OCI-LY7 (cell line): ENCODE data around the gene CXCR5. TPM values are rescaled to one million over a fixed set of nuclear protein-coding genes. Genes with fewer than 3 reads are reported as not detected.

Experiments
- BruUV-seq: library from RNA; stranded (reverse); fragments of 400-500 nt; replicated peaks from 2 replicates; lab custom pipeline; 2021; lab: Mats Ljungman, UMichigan
- CTCF ChIA-PET: fragments of 300-600 bp; sonication (Branson Sonifier 250); formaldehyde crosslinking; loops from one replicate; lab custom pipeline; 2022; ENCODE audit warnings: antibody characterized with exemption; ENCODE audit not compliant: unreplicated experiment; lab: Charles Lee
- POLR2A ChIA-PET: fragments of 300-600 bp; sonication (Branson Sonifier 250); formaldehyde crosslinking; loops from one replicate; lab custom pipeline; 2022; ENCODE audit warnings: antibody characterized with exemption; lab: Charles Lee
- DNase-seq: peaks from one replicate; pipeline ENCODE4 v3.0.0-alpha.2; 2015; ENCODE audit warnings: low spot score
- H2AFZ ChIP-seq: fragments of 200-600 bp; sonication (generic), shearing (Covaris generic); 2 replicates; pipeline ENCODE4 v1.6.1; 2014; ENCODE audit warnings: mild to moderate bottlenecking, antibody characterized with exemption, low read length, moderate library complexity
- H3K27ac ChIP-seq: fragments of 200-600 bp; sonication (generic); 2 replicates; pipeline ENCODE4 v1.5.1; 2014; ENCODE audit warnings: mixed run types, low read depth, mild to moderate bottlenecking, moderate library complexity, low read length, inconsistent platforms; ENCODE audit not compliant: poor library complexity, severe bottlenecking
- H3K36me3 ChIP-seq: fragments of 200-600 bp; sonication (generic); 2 replicates; pipeline ENCODE4 v1.6.1; 2014; ENCODE audit warnings: mild to moderate bottlenecking, antibody characterized with exemption, low read length, moderate library complexity, mixed read lengths; ENCODE audit not compliant: insufficient read depth
- H3K4me1 ChIP-seq: fragments of 200-600 bp; sonication (generic); 2 replicates; pipeline ENCODE4 v1.5.1; 2014; ENCODE audit warnings: mild to moderate bottlenecking, low read length; ENCODE audit not compliant: insufficient read depth, poor library complexity, severe bottlenecking
- H3K4me2 ChIP-seq: fragments of 200-600 bp; sonication (generic); 2 replicates; pipeline ENCODE4 v1.6.1; 2014; ENCODE audit warnings: mild to moderate bottlenecking, low read length
- H3K4me3 ChIP-seq: fragments of 200-600 bp; sonication (generic); 2 replicates; pipeline ENCODE4 v1.5.1; 2014; ENCODE audit warnings: mild to moderate bottlenecking, low read depth, low read length; ENCODE audit not compliant: poor library complexity, severe bottlenecking
- H3K79me2 ChIP-seq: fragments of 200-600 bp; sonication (generic); 2 replicates; pipeline ENCODE4 v1.6.1; 2016; ENCODE audit warnings: low read depth, mild to moderate bottlenecking, low read length, moderate library complexity, mixed read lengths; ENCODE audit not compliant: insufficient read depth
- H3K9me2 ChIP-seq: fragments of 200-600 bp; sonication (generic); 2 replicates; pipeline ENCODE4 v1.6.1; 2016; ENCODE audit warnings: mild to moderate bottlenecking, low read length, mixed read lengths; ENCODE audit not compliant: insufficient read depth
- H3K9me3 ChIP-seq: fragments of 200-600 bp; sonication (generic); 2 replicates; pipeline ENCODE4 v1.6.1; 2014; ENCODE audit warnings: mild to moderate bottlenecking, mixed run types, low read length, mixed read lengths
- H4K20me1 ChIP-seq: fragments of 200-600 bp; sonication (generic); 2 replicates; pipeline ENCODE4 v1.6.1; 2014; ENCODE audit warnings: mild to moderate bottlenecking, antibody characterized with exemption, low read length, moderate library complexity, mixed read lengths; ENCODE audit not compliant: insufficient read depth
- CTCF ChIP-seq: fragments of 200-600 bp; sonication (generic); conservative IDR thresholded peaks from 2 replicates; pipeline ENCODE4 v1.5.1; 2014; ENCODE audit warnings: mild to moderate bottlenecking, antibody characterized with exemption, low read length, moderate library complexity, mixed read lengths
- EZH2phosphoT487 ChIP-seq: fragments of 200-600 bp; sonication (generic); IDR thresholded peaks from 2 replicates; pipeline ENCODE4 v1.6.1; 2018; ENCODE audit warnings: low read depth, borderline replicate concordance, mild to moderate bottlenecking, mixed run types, antibody characterized with exemption, low read length, moderate library complexity, mixed read lengths
- intact Hi-C: fragments of 100-400 bp; cut with micrococcal nuclease; formaldehyde crosslinking; loops from one replicate; pipeline ENCODE4 v1.10.0; 2022; ENCODE audit not compliant: unreplicated experiment
- total RNA-seq, 2 experiments: library from RNA; depleted of rRNA in 1 of 2; stranded (reverse); fragments of >200 nt in 1 of 2; shearing (Covaris generic) in 1 of 2; gene quantifications; 2 replicates each; pipeline ENCODE4 v1.2.3, GENCODE V29; 2014 to 2022

CXCR5 gene
- total RNA-seq, 2 experiments from 2014 or later: 3.3 to 7.3 TPM

GRCh38 chr11:118935376-118935775 lies 51.7 kb downstream of the CXCR5 start:
- Histone ChIP-seq H3K9me3 (no peaks in the 10 kb centered on the region), H3K4me3 (no peak overlapping the region), H3K36me3 (no peaks in the 10 kb centered on the region), H3K9me2 (no peaks in the 10 kb centered on the region), H3K27ac (no peak overlapping the region), H2AFZ (no peak overlapping the region), H3K4me1 (peaks cover 36% of the 10 kb centered on the region), H3K79me2 (no peaks in the 10 kb centered on the region), H3K4me2 (0 out of 2 replicates have a peak overlapping the region, but pooled peaks have one; percentile 14), H4K20me1 (no peaks in the 10 kb centered on the region)
- CTCF ChIA-PET: interaction anchor here (1.0 kb wide), 1 partner anchor 246 kb away, joined by 7 read pairs; no protein-coding TSS in a partner anchor
- TF ChIP-seq CTCF: no peak
- no peak for TF ChIP-seq EZH2phosphoT487
- DNase-seq: no peak
- no TSS peak for BruUV-seq
- POLR2A ChIA-PET: interaction anchor here (0.7 to 1.2 kb wide), 8 partner anchors 19 to 342 kb away, joined by 3 to 7 read pairs (median 4); partner anchors contain the start of gene CXCR5
- intact Hi-C loops: no loop called here

DNA sequence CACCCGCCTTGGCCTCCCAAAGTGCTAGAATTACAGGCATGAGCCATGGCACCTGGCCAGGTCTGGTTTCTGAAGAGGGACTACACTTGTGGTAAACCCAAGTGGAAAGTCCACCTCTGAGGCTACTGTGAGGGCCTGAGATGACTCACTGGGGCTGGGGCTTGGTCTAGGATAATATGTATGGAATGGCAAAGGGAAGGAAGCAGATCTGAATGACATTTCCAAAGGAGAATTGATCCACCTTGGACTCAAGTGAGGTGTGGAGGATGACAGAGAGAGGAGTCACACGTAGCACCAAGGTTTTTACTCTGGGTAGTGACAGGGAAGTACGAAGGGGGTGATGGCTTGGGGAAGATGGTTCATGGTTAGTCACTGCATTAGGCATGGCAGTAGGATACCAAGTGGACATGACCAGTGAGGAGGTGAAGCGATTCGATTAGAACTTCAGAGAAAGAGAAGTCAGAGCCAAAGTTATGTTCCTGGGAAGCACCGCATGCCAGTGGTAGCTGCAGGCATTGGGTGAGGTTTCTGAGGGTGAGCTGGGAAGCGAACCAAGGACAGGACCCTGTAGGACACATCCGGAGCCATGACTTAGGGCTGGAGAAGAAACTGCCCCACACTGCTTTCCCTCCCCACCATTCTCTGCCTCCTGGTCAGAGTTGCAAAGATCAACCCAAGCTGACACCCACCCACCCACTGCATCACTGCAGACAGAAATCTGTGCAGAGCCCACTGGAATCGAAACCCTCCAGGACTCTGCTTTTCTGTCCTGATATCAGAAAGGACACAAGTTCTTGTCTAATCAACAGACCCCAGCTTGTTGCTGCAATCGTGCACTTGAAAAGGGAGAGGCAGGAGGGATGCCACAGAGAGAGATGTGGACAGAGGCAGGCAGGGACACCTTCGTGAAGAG lies 55.1 kb downstream of the CXCR5 start:
- TF ChIP-seq EZH2phosphoT487: no peak
- TF ChIP-seq CTCF: no peak
- Histone ChIP-seq H3K4me2 (no peak overlapping the region), H2AFZ (no peak overlapping the region), H3K27ac (no peak overlapping the region), H3K9me2 (no peaks in the 10 kb centered on the region), H3K9me3 (no peaks in the 10 kb centered on the region), H4K20me1 (no peaks in the 10 kb centered on the region), H3K4me1 (peaks cover 36% of the 10 kb centered on the region), H3K36me3 (no peaks in the 10 kb centered on the region), H3K79me2 (no peaks in the 10 kb centered on the region), H3K4me3 (no peak overlapping the region)
- ChIA-PET CTCF (interaction anchor here (0.5 to 1.0 kb wide), 2 partner anchors 8 to 376 kb away, joined by 3 read pairs; no protein-coding TSS in a partner anchor), POLR2A (no interaction called here)
- intact Hi-C loops: no loop called here
- no peak for DNase-seq
- no TSS peak for BruUV-seq
